IMR-90 (cell line): ENCODE data around the gene USP32. TPM values are rescaled to one million over a fixed set of nuclear protein-coding genes. Genes with fewer than 3 reads are reported as not detected.

ENCODE experiments used
- ATAC-seq: fragments of 200-7000 bp; cut with Tn5 transposase; 2 replicates; pipeline ENCODE4 v1.9.1; 2020; ENCODE audit warnings: low read depth, mild to moderate bottlenecking, moderate library complexity
- BruUV-seq: library from RNA; stranded (reverse); fragments of 400-500 nt; replicated peaks from 2 replicates; lab custom pipeline; 2021; lab: Mats Ljungman, UMichigan
- CTCF ChIA-PET: fragments of 300-600 bp; formaldehyde crosslinking; extraction: SDS; loops from one replicate; lab custom pipeline; 2021; ENCODE audit warnings: antibody characterized with exemption; lab: Yijun Ruan, JAX
- POLR2A ChIA-PET: fragments of 300-600 bp; sonication (Branson Sonifier 250); formaldehyde crosslinking; loops from one replicate; lab custom pipeline; 2022; ENCODE audit warnings: antibody characterized with exemption; ENCODE audit not compliant: unreplicated experiment; lab: Charles Lee
- DNase-seq: peaks from one replicate; pipeline ENCODE4 v3.0.0; 2013
- H2AFZ ChIP-seq: replicated peaks from 2 replicates; pipeline ENCODE3; 2013; ENCODE audit warnings: low read length, mild to moderate bottlenecking; ENCODE audit not compliant: poor library complexity
- H2AK5ac ChIP-seq: 2 replicates; pipeline ENCODE4 v1.6.1; 2013; ENCODE audit warnings: low read depth, low read length, inconsistent platforms
- H2AK9ac ChIP-seq: replicated peaks from 2 replicates; pipeline ENCODE3; 2013; ENCODE audit warnings: mild to moderate bottlenecking, low read depth, low read length, moderate library complexity; ENCODE audit not compliant: poor library complexity
- H2BK120ac ChIP-seq: 2 replicates; pipeline ENCODE4 v1.6.1; 2013; ENCODE audit warnings: low read depth, low read length, inconsistent platforms
- H2BK15ac ChIP-seq: 3 replicates; pipeline ENCODE4 v1.6.1; 2013; ENCODE audit warnings: low read depth, low read length, inconsistent platforms
- H2BK20ac ChIP-seq: 2 replicates; pipeline ENCODE4 v1.6.1; 2013; ENCODE audit warnings: low read depth, mild to moderate bottlenecking, inconsistent platforms, low read length, moderate library complexity
- H2BK5ac ChIP-seq: 2 replicates; pipeline ENCODE4 v1.6.1; 2013; ENCODE audit warnings: mild to moderate bottlenecking, low read depth, low read length, inconsistent platforms; ENCODE audit not compliant: poor library complexity, severe bottlenecking
- H3K14ac ChIP-seq: replicated peaks from 2 replicates; pipeline ENCODE4 v1.6.1; 2013; ENCODE audit warnings: low read depth, low read length, inconsistent platforms
- H3K18ac ChIP-seq: 2 replicates; pipeline ENCODE4 v1.6.1; 2013; ENCODE audit warnings: low read depth, low read length, control low read depth
- H3K23ac ChIP-seq: 2 replicates; pipeline ENCODE4 v1.6.1; 2013; ENCODE audit warnings: low read depth, low read length, inconsistent platforms
- H3K27ac ChIP-seq: 2 replicates; pipeline ENCODE4 v1.5.1; 2013; ENCODE audit warnings: mild to moderate bottlenecking, control low read depth, low read length; ENCODE audit not compliant: insufficient read depth
- H3K27me3 ChIP-seq: 2 replicates; pipeline ENCODE4 v1.6.1; 2013; ENCODE audit warnings: low read length; ENCODE audit not compliant: control insufficient read depth, insufficient read depth
- H3K36me3 ChIP-seq: 2 replicates; pipeline ENCODE4 v1.6.1; 2013; ENCODE audit warnings: low read length, mixed read lengths; ENCODE audit not compliant: control insufficient read depth, insufficient read depth
- H3K4ac ChIP-seq: 2 replicates; pipeline ENCODE4 v1.6.1; 2013; ENCODE audit warnings: low read depth, low read length, inconsistent platforms
- H3K4me1 ChIP-seq: 2 replicates; pipeline ENCODE4 v1.6.1; 2013; ENCODE audit warnings: low read length, mixed read lengths; ENCODE audit not compliant: control insufficient read depth, insufficient read depth
- H3K4me2 ChIP-seq: 2 replicates; pipeline ENCODE4 v1.6.1; 2013; ENCODE audit warnings: low read depth, mild to moderate bottlenecking, control low read depth, low read length, moderate library complexity
- H3K4me3 ChIP-seq: 2 replicates; pipeline ENCODE4 v1.5.1; 2013; ENCODE audit warnings: low read depth, mild to moderate bottlenecking, control low read depth, low read length, moderate library complexity; ENCODE audit not compliant: insufficient read depth
- H3K56ac ChIP-seq: 2 replicates; pipeline ENCODE4 v1.6.1; 2013; ENCODE audit warnings: low read length, inconsistent platforms; ENCODE audit not compliant: insufficient read depth; ENCODE audit errors: extremely low read depth
- H3K79me1 ChIP-seq, 2 experiments: 2 replicates each; pipeline ENCODE4 v1.6.1; 2013; ENCODE audit warnings: low read length in 2 of 2, inconsistent platforms in 1 of 2, low read depth in 1 of 2
- H3K9ac ChIP-seq: 2 replicates; pipeline ENCODE4 v1.6.1; 2013; ENCODE audit warnings: low read depth, low read length, control low read depth
- H3K9me1 ChIP-seq: 2 replicates; pipeline ENCODE4 v1.6.1; 2013; ENCODE audit warnings: low read length, inconsistent platforms; ENCODE audit not compliant: insufficient read depth
- H3K9me3 ChIP-seq: 2 replicates; pipeline ENCODE4 v1.6.1; 2013; ENCODE audit warnings: low read length; ENCODE audit not compliant: control insufficient read depth, insufficient read depth
- H4K20me1 ChIP-seq: 2 replicates; pipeline ENCODE4 v1.6.1; 2013; ENCODE audit warnings: low read length, inconsistent platforms; ENCODE audit not compliant: insufficient read depth
- H4K5ac ChIP-seq: 2 replicates; pipeline ENCODE4 v1.6.1; 2013; ENCODE audit warnings: mild to moderate bottlenecking, low read depth, low read length, control low read depth
- H4K8ac ChIP-seq, 2 experiments: 2 replicates each; pipeline ENCODE4 v1.6.1; 2013; ENCODE audit warnings: low read depth in 2 of 2, low read length in 2 of 2, control low read depth in 1 of 2, inconsistent platforms in 1 of 2
- H4K91ac ChIP-seq: 2 replicates; pipeline ENCODE4 v1.6.1; 2013; ENCODE audit warnings: low read depth, low read length, inconsistent platforms; ENCODE audit not compliant: insufficient read depth
- BHLHE40 ChIP-seq: fragments of 150-350 bp; IDR thresholded peaks from 2 replicates; pipeline ENCODE4 v1.6.1; 2016; ENCODE audit warnings: mild to moderate bottlenecking, low read depth, low read length
- CEBPB ChIP-seq: IDR thresholded peaks from 2 replicates; pipeline ENCODE4 v1.6.1; 2012; ENCODE audit warnings: low read depth, low read length, improper control_type of control experiment
- CHD1 ChIP-seq: IDR thresholded peaks from 2 replicates; pipeline ENCODE4 v1.6.1; 2012; ENCODE audit warnings: low read depth, low read length, improper control_type of control experiment
- MAFK ChIP-seq: IDR thresholded peaks from 2 replicates; pipeline ENCODE4 v1.6.1; 2012; ENCODE audit warnings: low read depth, low read length, improper control_type of control experiment
- MAZ ChIP-seq: IDR thresholded peaks from 2 replicates; pipeline ENCODE4 v1.6.1; 2012; ENCODE audit warnings: low read depth, mild to moderate bottlenecking, low read length, improper control_type of control experiment, moderate library complexity, borderline replicate concordance
- POLR2A ChIP-seq: IDR thresholded peaks from 2 replicates; pipeline ENCODE4 v1.6.1; 2012; ENCODE audit warnings: mild to moderate bottlenecking, low read depth, low read length
- RAD21 ChIP-seq: IDR thresholded peaks from 2 replicates; pipeline ENCODE4 v1.6.1; 2012; ENCODE audit warnings: low read length, improper control_type of control experiment
- RCOR1 ChIP-seq: IDR thresholded peaks from 2 replicates; pipeline ENCODE4 v1.6.1; 2012; ENCODE audit warnings: mild to moderate bottlenecking, low read length, improper control_type of control experiment; ENCODE audit not compliant: insufficient replicate concordance
- RFX5 ChIP-seq: IDR thresholded peaks from 2 replicates; pipeline ENCODE4 v1.8.0; 2012; ENCODE audit warnings: low read depth, mild to moderate bottlenecking, low read length, moderate library complexity
- WGBS, 2 experiments: methylation state at CpG; one replicate each; pipeline versions ENCODE4 v1.1.5 to v1.1.7; 2013; ENCODE audit warnings: missing lambda C conversion rate in 2 of 2; ENCODE audit not compliant: insufficient read length in 1 of 2; ENCODE audit errors: extremely low coverage in 2 of 2; 5-methylcytosine and 5-hydroxymethylcytosine counted together
- dilution Hi-C: fragments of 300-500 bp; cut with HindIII; formaldehyde crosslinking; loops from one replicate; pipeline ENCODE4 v1.14.3; 2018; ENCODE audit warnings: low sequenced_read_pairs; ENCODE audit not compliant: unreplicated experiment
- in situ Hi-C: fragments of 300-500 bp; cut with MboI; formaldehyde crosslinking; loops from 3 replicates; pipeline ENCODE4 v1.14.3; 2019; ENCODE audit warnings: low sequenced_read_pairs, inconsistent platforms, mixed read lengths
- intact Hi-C: fragments of 100-400 bp; cut with micrococcal nuclease; formaldehyde crosslinking; loops from 2 replicates; pipeline ENCODE4 v1.10.0; 2022
- polyA plus RNA-seq, 3 experiments: library from polyadenylated mRNA; depleted of rRNA; stranded (reverse); fragments of >200 nt; gene quantifications; 2 replicates each; pipeline ENCODE4 v1.2.3, GENCODE V29; 2012; ENCODE audit warnings: low replicate concordance in 1 of 3
- total RNA-seq: library from RNA; depleted of rRNA; stranded (reverse); fragments of >200 nt; gene quantifications from 2 replicates; pipeline ENCODE4 v1.2.3, GENCODE V29; 2012
- TF ChIP-seq, protein P1 (sequence below): fragments of 150-350 bp; IDR thresholded peaks from 2 replicates; pipeline ENCODE4 v1.6.1; 2017; ENCODE audit warnings: mild to moderate bottlenecking, antibody characterized with exemption, low read length, low read depth
- TF ChIP-seq, protein P2 (sequence below): fragments of 150-350 bp; IDR thresholded peaks from 2 replicates; pipeline ENCODE4 v1.6.1; 2016; ENCODE audit warnings: low read depth, mild to moderate bottlenecking, low read length, moderate library complexity, borderline replicate concordance
- TF ChIP-seq, protein P3 (sequence below): conservative IDR thresholded peaks from 2 replicates; pipeline ENCODE4 v1.5.1; 2012; ENCODE audit warnings: mild to moderate bottlenecking, low read depth, low read length, improper control_type of control experiment

USP32 gene
- total and polyA plus RNA-seq, 2 of the 4 experiments (the other 2 are of a cell fraction): 16.8 to 46.8 TPM

DNA sequence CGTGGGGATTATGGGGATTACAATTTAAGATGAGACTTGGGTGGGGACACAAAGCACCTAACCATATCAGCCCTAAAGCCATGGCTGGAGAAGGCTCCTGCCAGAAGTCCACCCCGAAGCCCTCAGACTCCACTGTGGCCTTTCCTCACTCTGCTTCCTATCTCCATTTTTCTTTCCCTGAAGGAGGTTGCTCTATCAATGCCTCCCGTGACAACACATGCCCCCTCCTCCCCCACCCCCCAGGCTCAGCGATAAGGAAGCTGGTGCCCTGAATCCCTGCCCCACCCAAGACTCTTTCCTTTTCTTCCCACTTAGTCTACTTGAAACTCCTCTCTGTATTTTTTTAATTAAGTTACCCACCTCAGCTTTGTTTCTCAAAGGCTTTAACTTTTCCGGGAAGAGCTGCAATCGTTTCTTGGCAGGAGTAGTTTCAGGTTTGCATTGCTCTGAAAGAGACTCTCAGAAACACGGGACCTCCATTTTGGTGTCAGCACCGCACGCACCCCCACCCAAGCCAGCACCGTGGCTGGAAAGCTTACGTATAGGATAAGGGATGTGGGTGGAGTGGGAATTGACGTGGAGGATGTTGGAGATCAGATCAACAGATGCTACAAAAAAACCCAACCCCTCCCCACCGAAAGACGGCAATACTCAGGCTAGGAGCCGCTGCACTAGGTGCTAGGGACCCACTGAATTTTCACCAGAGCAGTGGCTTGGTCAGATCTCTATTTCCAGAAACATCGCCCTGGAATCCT is 257.4 kb downstream of the USP32 start:
- ChIA-PET POLR2A (no interaction called here), CTCF (no interaction called here)
- Histone ChIP-seq H2BK120ac (no peak overlapping the region; the same call in 1 of the 2 replicates), H4K91ac (peak overlapping the region; percentile 75), H2BK5ac (peak overlapping the region; percentile 12), H3K23ac (peak overlapping the region; percentile 76; the same call in 1 of the 2 replicates), H2AK9ac (peak overlapping the region; percentile 73), H3K79me1 (peaks cover 16 to 27% of the 10 kb centered on the region in 2 experiments; a peak in 2 of 4 replicates), H4K5ac (no peak overlapping the region), H4K20me1 (no peaks in the 10 kb centered on the region), H3K18ac (no peak overlapping the region), H2BK15ac (no peak overlapping the region), H3K4me3 (peak overlapping the region; percentile 59), H2AK5ac (0 out of 2 replicates have a peak overlapping the region, but pooled peaks have one; percentile 36), H3K56ac (peak overlapping the region; percentile 63), H2AFZ (peak overlapping the region; percentile 94), H2BK20ac (no peak overlapping the region), H3K27me3 (peaks cover 18% of the 10 kb centered on the region), H3K9me1 (peaks cover 8% of the 10 kb centered on the region), H3K4ac (peak overlapping the region; percentile 65), H3K27ac (peak overlapping the region; percentile 25), H4K8ac (peak overlapping the region in 1 of 2 experiments; percentile 56; a peak in 1 of 4 replicates), H3K4me2 (peak overlapping the region; percentile 81), H3K14ac (peak overlapping the region; percentile 53), H3K36me3 (peaks cover 4% of the 10 kb centered on the region; the same call in 1 of the 2 replicates), H3K4me1 (no peaks in the 10 kb centered on the region), H3K9ac (peak overlapping the region; percentile 57), H3K9me3 (no peaks in the 10 kb centered on the region)
- intact Hi-C loops: loop anchor here (10.0 kb wide), 1 partner anchor 470 kb away; the partner anchor contains the start of gene PPM1D
- no TSS peak for BruUV-seq
- DNase-seq: peak; percentile 67
- in situ Hi-C loops: loop anchor here (25.0 kb wide), 2 partner anchors 278 to 503 kb away; partner anchors contain the start of gene CHCT1
- peak; percentile 29 for ATAC-seq
- dilution Hi-C loops: no loop called here
- TF ChIP-seq MAZ (no peak), CEBPB (no peak), BHLHE40 (no peak), RAD21 (no peak), MAFK (no peak), RFX5 (no peak), CHD1 (no peak), RCOR1 (no peak), POLR2A (no peak)
- TF ChIP-seq, protein P1, sequence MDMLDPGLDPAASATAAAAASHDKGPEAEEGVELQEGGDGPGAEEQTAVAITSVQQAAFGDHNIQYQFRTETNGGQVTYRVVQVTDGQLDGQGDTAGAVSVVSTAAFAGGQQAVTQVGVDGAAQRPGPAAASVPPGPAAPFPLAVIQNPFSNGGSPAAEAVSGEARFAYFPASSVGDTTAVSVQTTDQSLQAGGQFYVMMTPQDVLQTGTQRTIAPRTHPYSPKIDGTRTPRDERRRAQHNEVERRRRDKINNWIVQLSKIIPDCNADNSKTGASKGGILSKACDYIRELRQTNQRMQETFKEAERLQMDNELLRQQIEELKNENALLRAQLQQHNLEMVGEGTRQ: no peak
- TF ChIP-seq, protein P2, sequence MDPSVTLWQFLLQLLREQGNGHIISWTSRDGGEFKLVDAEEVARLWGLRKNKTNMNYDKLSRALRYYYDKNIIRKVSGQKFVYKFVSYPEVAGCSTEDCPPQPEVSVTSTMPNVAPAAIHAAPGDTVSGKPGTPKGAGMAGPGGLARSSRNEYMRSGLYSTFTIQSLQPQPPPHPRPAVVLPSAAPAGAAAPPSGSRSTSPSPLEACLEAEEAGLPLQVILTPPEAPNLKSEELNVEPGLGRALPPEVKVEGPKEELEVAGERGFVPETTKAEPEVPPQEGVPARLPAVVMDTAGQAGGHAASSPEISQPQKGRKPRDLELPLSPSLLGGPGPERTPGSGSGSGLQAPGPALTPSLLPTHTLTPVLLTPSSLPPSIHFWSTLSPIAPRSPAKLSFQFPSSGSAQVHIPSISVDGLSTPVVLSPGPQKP: no peak
- TF ChIP-seq, protein P3, sequence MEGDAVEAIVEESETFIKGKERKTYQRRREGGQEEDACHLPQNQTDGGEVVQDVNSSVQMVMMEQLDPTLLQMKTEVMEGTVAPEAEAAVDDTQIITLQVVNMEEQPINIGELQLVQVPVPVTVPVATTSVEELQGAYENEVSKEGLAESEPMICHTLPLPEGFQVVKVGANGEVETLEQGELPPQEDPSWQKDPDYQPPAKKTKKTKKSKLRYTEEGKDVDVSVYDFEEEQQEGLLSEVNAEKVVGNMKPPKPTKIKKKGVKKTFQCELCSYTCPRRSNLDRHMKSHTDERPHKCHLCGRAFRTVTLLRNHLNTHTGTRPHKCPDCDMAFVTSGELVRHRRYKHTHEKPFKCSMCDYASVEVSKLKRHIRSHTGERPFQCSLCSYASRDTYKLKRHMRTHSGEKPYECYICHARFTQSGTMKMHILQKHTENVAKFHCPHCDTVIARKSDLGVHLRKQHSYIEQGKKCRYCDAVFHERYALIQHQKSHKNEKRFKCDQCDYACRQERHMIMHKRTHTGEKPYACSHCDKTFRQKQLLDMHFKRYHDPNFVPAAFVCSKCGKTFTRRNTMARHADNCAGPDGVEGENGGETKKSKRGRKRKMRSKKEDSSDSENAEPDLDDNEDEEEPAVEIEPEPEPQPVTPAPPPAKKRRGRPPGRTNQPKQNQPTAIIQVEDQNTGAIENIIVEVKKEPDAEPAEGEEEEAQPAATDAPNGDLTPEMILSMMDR: no peak
- 0% methylated on average over 2 of the region's 16 CpGs; no CpG with 5 or more reads in 1 of the 2 experiments for WGBS, 2 experiments
